Smooth muscle cell (in vitro differentiated cells): ENCODE measurements around the gene SPTBN1. TPM values are rescaled to one million over a fixed set of nuclear protein-coding genes. Genes with fewer than 3 reads are reported as not detected.

Experiments used
- DNase-seq: peaks from one replicate; lab custom pipeline; 2025; ENCODE audit not compliant: unreplicated experiment; lab: John Stamatoyannopoulos, UW
- H2AFZ ChIP-seq: fragments of 200-600 bp; sonication (generic); 2 replicates; pipeline ENCODE4 v1.6.0; 2016; ENCODE audit warnings: antibody characterized with exemption, low read depth, mild to moderate bottlenecking
- H3F3A ChIP-seq: fragments of 200-600 bp; sonication (generic); 2 replicates; pipeline ENCODE4 v1.6.0; 2017; ENCODE audit warnings: antibody characterized with exemption, low read depth
- H3K27ac ChIP-seq: fragments of 200-600 bp; sonication (generic); 2 replicates; pipeline ENCODE4 v1.5.1; 2016; ENCODE audit warnings: low read depth, mild to moderate bottlenecking
- H3K27me3 ChIP-seq: fragments of 200-600 bp; sonication (generic); 2 replicates; pipeline ENCODE4 v1.6.1; 2016; ENCODE audit warnings: low read depth, mild to moderate bottlenecking
- H3K36me3 ChIP-seq: fragments of 200-600 bp; sonication (generic); 2 replicates; pipeline ENCODE4 v1.5.1; 2016; ENCODE audit warnings: low read depth
- H3K4me1 ChIP-seq: fragments of 200-600 bp; sonication (generic); 2 replicates; pipeline ENCODE4 v1.5.1; 2016; ENCODE audit warnings: low read depth
- H3K4me2 ChIP-seq: fragments of 200-600 bp; sonication (generic); 2 replicates; pipeline ENCODE4 v1.6.0; 2016; ENCODE audit warnings: mild to moderate bottlenecking
- H3K4me3 ChIP-seq: fragments of 200-600 bp; sonication (generic); 2 replicates; pipeline ENCODE4 v1.5.1; 2016; ENCODE audit warnings: mild to moderate bottlenecking
- H3K79me2 ChIP-seq: fragments of 200-600 bp; sonication (generic); 2 replicates; pipeline ENCODE4 v1.6.0; 2016; ENCODE audit warnings: low read depth, mild to moderate bottlenecking
- H3K9ac ChIP-seq: fragments of 200-600 bp; sonication (generic); 2 replicates; pipeline ENCODE4 v1.6.0; 2016; ENCODE audit warnings: low read depth
- H3K9me3 ChIP-seq: fragments of 200-600 bp; sonication (generic); replicated peaks from 2 replicates; pipeline ENCODE4 v1.5.1; 2016; ENCODE audit warnings: low read depth
- H4K20me1 ChIP-seq: fragments of 200-600 bp; sonication (generic); 2 replicates; pipeline ENCODE4 v1.6.0; 2016; ENCODE audit warnings: low read depth
- CTCF ChIP-seq: fragments of 200-600 bp; sonication (generic); IDR thresholded peaks from 2 replicates; pipeline ENCODE4 v1.5.1; 2017; ENCODE audit warnings: borderline replicate concordance, mild to moderate bottlenecking, antibody characterized with exemption; ENCODE audit not compliant: insufficient read depth, poor library complexity, severe bottlenecking
- WGBS: methylation state at CpG from one replicate; pipeline ENCODE4 v1.1.7; 2016; ENCODE audit warnings: low lambda C conversion rate; 5-methylcytosine and 5-hydroxymethylcytosine counted together
- polyA plus RNA-seq: library from polyadenylated mRNA; unstranded; fragments of >200 nt; fragmentation: Nextera tagmentation; extraction: Ambion mirVana; gene quantifications from 2 replicates; pipeline ENCODE4 v1.2.1, GENCODE V29; 2016
- total RNA-seq: library from RNA; depleted of rRNA; stranded (reverse); fragments of >200 nt; gene quantifications from 2 replicates; pipeline ENCODE4 v1.2.3, GENCODE V29; 2014

SPTBN1 gene
- total and polyA plus RNA-seq, 2 experiments from 2014 or later, result 78.7 to 186 TPM

- H3K27ac ChIP-seq, result no peak overlapping the region
- H3K36me3 ChIP-seq, result peaks cover 55% of the 10 kb centered on the region
- no peaks in the 10 kb centered on the region for H4K20me1 ChIP-seq
- WGBS, result 98% methylated on average over 12 of the region's 12 CpGs
- H3K79me2 ChIP-seq, result peaks cover 43% of the 10 kb centered on the region
- no peak for DNase-seq
- H3K9ac ChIP-seq, result no peak overlapping the region
- H3K9me3 ChIP-seq, result no peaks in the 10 kb centered on the region
- peaks cover 7% of the 10 kb centered on the region for H3F3A ChIP-seq
- no peaks in the 10 kb centered on the region for H3K4me1 ChIP-seq
- no peak overlapping the region for H2AFZ ChIP-seq
- no peak overlapping the region for H3K4me3 ChIP-seq
- H3K27me3 ChIP-seq, result no peaks in the 10 kb centered on the region
- no peak overlapping the region for H3K4me2 ChIP-seq
- no peak for TF ChIP-seq CTCF
Measured at GRCh38 chr2:54649633-54650032, 193.5 kb downstream of the SPTBN1 start.

- Histone ChIP-seq H3K4me3 (no peak overlapping the region), H3K9me3 (no peaks in the 10 kb centered on the region), H3K9ac (no peak overlapping the region), H3K36me3 (peaks cover 61% of the 10 kb centered on the region), H3K27me3 (no peaks in the 10 kb centered on the region), H4K20me1 (peaks cover 7% of the 10 kb centered on the region), H3K27ac (no peak overlapping the region), H3K4me2 (no peak overlapping the region), H2AFZ (no peak overlapping the region), H3K4me1 (no peaks in the 10 kb centered on the region), H3F3A (peaks cover 11% of the 10 kb centered on the region), H3K79me2 (peaks cover 39% of the 10 kb centered on the region)
- no peak for TF ChIP-seq CTCF
- WGBS, result 100% methylated on average over 2 of the region's 2 CpGs
- DNase-seq, result no peak
Measured at GRCh38 chr2:54650612-54651011, 194.5 kb downstream of the SPTBN1 start.

GRCh38 chr2:54651291-54651690 is 195.2 kb downstream of the SPTBN1 start:
- H3K4me2 ChIP-seq, result no peak overlapping the region
- DNase-seq, result no peak
- peaks cover 14% of the 10 kb centered on the region for H4K20me1 ChIP-seq
- H3F3A ChIP-seq, result peaks cover 11% of the 10 kb centered on the region
- H3K4me1 ChIP-seq, result no peaks in the 10 kb centered on the region
- peaks cover 32% of the 10 kb centered on the region for H3K79me2 ChIP-seq
- no peaks in the 10 kb centered on the region for H3K27me3 ChIP-seq
- H3K27ac ChIP-seq, result no peak overlapping the region
- no peak overlapping the region for H3K9ac ChIP-seq
- no peak overlapping the region for H3K4me3 ChIP-seq
- no peak for TF ChIP-seq CTCF
- peaks cover 62% of the 10 kb centered on the region for H3K36me3 ChIP-seq
- H3K9me3 ChIP-seq, result no peaks in the 10 kb centered on the region
- 98% methylated on average over 5 of the region's 5 CpGs for WGBS
- no peak overlapping the region for H2AFZ ChIP-seq

GRCh38 chr2:54652540-54652939 is 196.4 kb downstream of the SPTBN1 start:
- WGBS, result 90% methylated on average over 1 of the region's 1 CpG
- DNase-seq, result no peak
- TF ChIP-seq CTCF, result no peak
- Histone ChIP-seq H3K79me2 (peaks cover 29% of the 10 kb centered on the region), H3K36me3 (peaks cover 55% of the 10 kb centered on the region), H3K4me1 (no peaks in the 10 kb centered on the region), H3K4me3 (no peak overlapping the region), H3K9ac (no peak overlapping the region), H3K27me3 (no peaks in the 10 kb centered on the region), H2AFZ (no peak overlapping the region), H3K27ac (no peak overlapping the region), H3K9me3 (no peaks in the 10 kb centered on the region), H3K4me2 (no peak overlapping the region), H3F3A (peaks cover 21% of the 10 kb centered on the region), H4K20me1 (peaks cover 20% of the 10 kb centered on the region)
